Liver (tissue), 9 donors: ENCODE measurements around the gene MYOG. TPM values are rescaled to one million over a fixed set of nuclear protein-coding genes. Genes with fewer than 3 reads are reported as not detected.

ENCODE experiments used
- DNase-seq: peaks from one replicate; pipeline ENCODE4 v3.0.0-alpha.2; 2017; ENCODE audit warnings: low spot score
- H3K27ac ChIP-seq, 2 donors: one replicate each; pipeline ENCODE4 v1.7.0; 2013; ENCODE audit warnings: inconsistent platforms in 2 of 2, low read length in 2 of 2, control low read depth in 1 of 2, low read depth in 1 of 2, mild to moderate bottlenecking in 1 of 2
- H3K27me3 ChIP-seq, 4 donors: one replicate each; pipeline versions ENCODE4 v1.6.1 to v1.7.0; 2013; ENCODE audit warnings: low read length in 3 of 4, inconsistent platforms in 1 of 4, mild to moderate bottlenecking in 1 of 4, moderate library complexity in 1 of 4; ENCODE audit not compliant: control insufficient read depth in 4 of 4, insufficient read depth in 4 of 4
- H3K36me3 ChIP-seq, 4 donors: one replicate each; pipeline versions ENCODE4 v1.6.1 to v1.7.0; 2013; ENCODE audit warnings: low read length in 3 of 4, mild to moderate bottlenecking in 3 of 4, low read depth in 1 of 4, moderate library complexity in 1 of 4; ENCODE audit not compliant: control insufficient read depth in 4 of 4, insufficient read depth in 3 of 4
- H3K4me1 ChIP-seq, 4 donors: one replicate each; pipeline versions ENCODE4 v1.6.1 to v1.7.0; 2013; ENCODE audit warnings: low read length in 3 of 4, mild to moderate bottlenecking in 3 of 4, moderate library complexity in 1 of 4; ENCODE audit not compliant: control insufficient read depth in 4 of 4, insufficient read depth in 4 of 4
- H3K4me3 ChIP-seq, 3 donors: one replicate each; pipeline versions ENCODE4 v1.6.1 to v1.7.0; 2013; ENCODE audit warnings: low read length in 3 of 3, control low read depth in 1 of 3, low read depth in 1 of 3, mild to moderate bottlenecking in 1 of 3
- H3K9ac ChIP-seq, 2 donors: one replicate each; pipeline ENCODE4 v1.7.0; 2013; ENCODE audit warnings: low read length in 2 of 2, mild to moderate bottlenecking in 2 of 2, moderate library complexity in 2 of 2, control low read depth in 1 of 2, low read depth in 1 of 2
- H3K9me3 ChIP-seq, 4 donors: one replicate each; pipeline versions ENCODE4 v1.6.1 to v1.7.0; 2013; ENCODE audit warnings: low read length in 3 of 4; ENCODE audit not compliant: control insufficient read depth in 4 of 4
- CTCF ChIP-seq: fragments of 150-350 bp; IDR thresholded peaks from 2 replicates; pipeline ENCODE4 v1.5.1; 2017; ENCODE audit warnings: improper control_type of control experiment, low read depth, low read length; ENCODE audit not compliant: missing input control
- EGR1 ChIP-seq, 2 donors: IDR thresholded peaks; 2 replicates each; pipeline ENCODE4 v1.6.1; 2016 to 2018; ENCODE audit warnings: antibody characterized with exemption in 2 of 2, low read depth in 2 of 2
- FOXA1 ChIP-seq: IDR thresholded peaks from 2 replicates; pipeline ENCODE4 v1.6.1; 2016; ENCODE audit warnings: antibody characterized with exemption
- GABPA ChIP-seq, 2 donors: IDR thresholded peaks in 1 of 2; conservative IDR thresholded peaks in 1 of 2; 2 replicates each; pipeline ENCODE4 v1.6.1; 2016; ENCODE audit warnings: antibody characterized with exemption in 2 of 2, mild to moderate bottlenecking in 1 of 2, moderate library complexity in 1 of 2
- HNF4G ChIP-seq: IDR thresholded peaks from 2 replicates; pipeline ENCODE4 v1.6.1; 2016; ENCODE audit warnings: antibody characterized with exemption
- JUND ChIP-seq, 2 donors: IDR thresholded peaks; 2 replicates each; pipeline ENCODE4 v1.6.1; 2016; ENCODE audit warnings: antibody characterized with exemption in 2 of 2
- NR2F2 ChIP-seq: IDR thresholded peaks from 2 replicates; pipeline ENCODE4 v1.6.1; 2016; ENCODE audit warnings: antibody characterized with exemption
- REST ChIP-seq: IDR thresholded peaks from 2 replicates; pipeline ENCODE4 v1.6.1; 2016; ENCODE audit warnings: antibody characterized with exemption, mild to moderate bottlenecking
- YY1 ChIP-seq: IDR thresholded peaks from 2 replicates; pipeline ENCODE4 v1.6.1; 2016; ENCODE audit warnings: antibody characterized with exemption, mild to moderate bottlenecking
- ZBTB33 ChIP-seq: IDR thresholded peaks from 2 replicates; pipeline ENCODE4 v1.6.1; 2016; ENCODE audit warnings: antibody characterized with exemption
- WGBS: extraction: QIAGEN DNeasy Blood & Tissue Kit; methylation state at CpG from one replicate; pipeline ENCODE4 v1.1.7; 2013; 5-methylcytosine and 5-hydroxymethylcytosine counted together
- polyA plus RNA-seq, 2 donors: library from polyadenylated mRNA; stranded (reverse) in 1 of 2; unstranded in 1 of 2; fragments of 200-250 nt in 1 of 2; fragments of >200 nt in 1 of 2; fragmentation: Nextera tagmentation in 1 of 2; extraction: Ambion mirVana in 1 of 2; gene quantifications; one replicate each; pipeline versions ENCODE4 v1.2.1 to v1.2.3, GENCODE V29; 2013 to 2015
- total RNA-seq, 2 donors: library from RNA; depleted of rRNA; stranded (reverse); fragments of >200 nt; gene quantifications; one replicate each; pipeline ENCODE4 v1.2.3, GENCODE V29; 2014
- TF ChIP-seq, protein P1 (sequence below): IDR thresholded peaks from 2 replicates; pipeline ENCODE4 v1.6.1; 2016; ENCODE audit warnings: antibody characterized with exemption
- donor health status: healthy.
- donor health status: healthy.
- donor health status: healthy.
- donor health status: healthy.
- donor health status: healthy.

Gene MYOG
- total and polyA plus RNA-seq, 4 donors: not detected

DNA sequence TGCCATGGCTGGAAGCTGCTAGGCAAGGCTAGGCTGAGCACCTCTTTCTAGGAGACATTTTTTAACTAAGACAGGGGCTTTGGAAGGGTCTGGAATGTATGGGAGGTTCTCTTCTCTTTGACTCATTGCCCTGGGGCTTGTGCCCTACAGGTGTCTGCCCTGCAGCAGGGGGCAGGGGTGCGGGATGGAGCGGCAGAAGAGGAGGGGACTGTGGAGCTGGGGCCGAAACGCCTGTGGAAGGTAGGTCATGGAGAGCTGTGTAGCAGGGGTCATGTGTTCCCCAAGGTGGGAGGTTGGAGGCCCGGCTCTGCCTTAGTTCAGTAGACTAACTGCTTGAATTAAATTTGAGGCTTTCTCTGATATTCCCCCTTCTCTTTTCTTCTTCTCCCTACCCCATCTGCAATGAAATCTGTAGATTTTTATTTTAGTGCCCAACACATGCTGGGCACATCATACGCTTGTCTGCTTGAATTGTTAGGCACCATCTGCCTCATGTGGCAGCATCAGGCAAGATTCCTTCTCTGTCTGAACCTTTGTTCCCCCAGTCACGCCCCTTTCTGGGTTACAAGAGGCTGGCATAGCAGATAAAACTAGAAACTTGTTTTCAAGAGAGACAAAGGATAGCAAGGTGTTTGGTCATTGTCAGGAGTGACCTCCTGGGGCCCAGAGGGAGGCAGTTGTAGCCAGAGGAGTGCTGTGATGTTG, 41.1 kb downstream of the MYOG start:
- Histone ChIP-seq H3K36me3 (no peaks in the 10 kb centered on the region), H3K4me3 (no peak overlapping the region), H3K4me1 (no peaks in the 10 kb centered on the region), H3K9ac (no peak overlapping the region), H3K9me3 (no peaks in the 10 kb centered on the region), H3K27me3 (no peaks in the 10 kb centered on the region), H3K27ac (no peak overlapping the region)
- WGBS: 85% methylated on average over 7 of the region's 7 CpGs
- no peak for DNase-seq
- TF ChIP-seq JUND (IDR thresholded peaks at IDR 0.05): no peak
- TF ChIP-seq YY1: no peak
- no peak for TF ChIP-seq ZBTB33
- TF ChIP-seq, protein P1, sequence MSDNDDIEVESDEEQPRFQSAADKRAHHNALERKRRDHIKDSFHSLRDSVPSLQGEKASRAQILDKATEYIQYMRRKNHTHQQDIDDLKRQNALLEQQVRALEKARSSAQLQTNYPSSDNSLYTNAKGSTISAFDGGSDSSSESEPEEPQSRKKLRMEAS: no peak
- TF ChIP-seq FOXA1: no peak
- TF ChIP-seq GABPA (IDR thresholded peaks at IDR 0.05 in 1 of 2, conservative IDR thresholded peaks at IDR 0.05 in 1 of 2): no peak
- TF ChIP-seq REST: no peak
- TF ChIP-seq EGR1 (IDR thresholded peaks at IDR 0.05; ENCODE audit: low read depth in 2 of 2): no peak
- no peak for TF ChIP-seq CTCF

GRCh38 chr1:203043830-203044545, 41.8 kb downstream of the MYOG start:
- Histone ChIP-seq H3K36me3 (no peaks in the 10 kb centered on the region), H3K27ac (no peak overlapping the region), H3K9me3 (no peaks in the 10 kb centered on the region), H3K4me1 (no peaks in the 10 kb centered on the region), H3K27me3 (no peaks in the 10 kb centered on the region), H3K9ac (no peak overlapping the region), H3K4me3 (no peak overlapping the region)
- DNase-seq: no peak
- TF ChIP-seq, protein P1: no peak
- TF ChIP-seq HNF4G (no peak), NR2F2 (no peak), CTCF (no peak)
- WGBS: 94% methylated on average over 14 of the region's 14 CpGs
